Uterus (tissue), 2 donors: ENCODE measurements around the gene TMEM169.

Source experiments
- CTCF ChIP-seq, 4 experiments: fragments of 200-600 bp in 2 of 4; fragments of 450-650 bp in 2 of 4; sonication (generic) in 2 of 4; IDR thresholded peaks; one replicate each; pipeline ENCODE4 v1.5.1; 2016 to 2019; ENCODE audit warnings: antibody characterized with exemption in 4 of 4, mild to moderate bottlenecking in 2 of 4, moderate library complexity in 1 of 4
- POLR2A ChIP-seq, 2 donors: fragments of 450-650 bp; IDR thresholded peaks; one replicate each; pipeline ENCODE4 v1.6.1; 2016; ENCODE audit warnings: antibody characterized with exemption in 2 of 2, mild to moderate bottlenecking in 1 of 2, moderate library complexity in 1 of 2

DNA sequence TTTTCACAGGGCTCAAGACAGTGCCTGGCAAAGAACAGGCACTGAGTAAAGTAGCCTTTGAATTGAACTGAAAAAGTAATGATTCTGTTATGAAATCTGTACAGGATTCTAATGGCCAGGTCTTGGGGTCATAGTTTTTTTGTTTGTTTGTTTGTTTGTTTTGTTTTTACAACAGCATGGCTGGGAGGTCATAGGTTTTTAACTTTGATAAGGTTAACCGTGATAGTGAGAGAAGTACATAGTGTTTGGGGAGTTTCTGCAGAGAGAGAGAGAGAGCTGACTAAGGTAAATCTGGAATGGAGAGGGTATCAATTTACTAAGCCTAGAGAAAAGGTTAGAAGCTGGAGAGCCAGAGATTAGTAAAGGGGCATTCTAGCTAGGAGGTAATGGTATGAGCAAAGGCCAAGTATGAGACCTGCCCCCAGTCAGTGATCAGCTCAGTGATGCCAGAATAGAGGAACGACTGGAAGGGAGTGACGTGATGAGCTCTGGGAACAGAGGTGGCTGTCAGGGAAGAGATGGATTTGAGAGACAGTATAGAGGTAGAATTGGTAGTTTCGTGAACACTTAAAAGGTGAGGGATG lies 53.3 kb downstream of the TMEM169 start:
- no peak for TF ChIP-seq CTCF (IDR thresholded peaks at IDR 0.05)
- TF ChIP-seq POLR2A (IDR thresholded peaks at IDR 0.05): no peak
